HG02571 (cell line): ENCODE results near the gene PLEKHG5.
"Not testable (repeated sequence)": the region's sequence is repeated elsewhere in the genome, so short reads cannot be mapped to it uniquely, and the experiment has no call there.

Experiments used
- ATAC-seq: cut with Tn5 transposase; IDR thresholded peaks from one replicate; pipeline ENCODE4 v1.9.1; 2021; ENCODE audit warnings: mild to moderate bottlenecking, moderate library complexity; ENCODE audit not compliant: unreplicated experiment

Gene PLEKHG5

DNA sequence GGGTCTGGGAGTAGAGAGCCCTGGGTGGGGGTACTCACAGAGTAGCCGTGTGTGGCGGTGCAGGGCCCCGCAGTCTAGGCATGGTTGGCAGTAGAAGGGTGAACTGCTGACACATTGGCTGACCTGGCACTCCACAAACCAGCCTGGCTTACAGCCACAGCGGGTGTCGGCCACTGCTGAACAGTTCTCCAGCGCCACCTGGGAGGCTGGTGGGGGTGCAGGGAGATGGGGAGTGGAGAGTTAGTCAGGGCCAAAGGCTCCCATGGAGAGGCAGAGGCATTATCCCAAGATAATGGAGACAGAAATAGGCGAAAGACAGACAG is 27.0 kb downstream of the PLEKHG5 start:
- no peak for ATAC-seq

- no peak for ATAC-seq
Observed at GRCh38 chr1:6463120-6463412, 28.4 kb downstream of the PLEKHG5 start.

- ATAC-seq = no peak
Observed at GRCh38 chr1:6462412-6463119, 28.9 kb downstream of the PLEKHG5 start.

- ATAC-seq = no peak
Observed at GRCh38 chr1:6461538-6462411, 29.7 kb downstream of the PLEKHG5 start.

- no peak for ATAC-seq
Observed at GRCh38 chr1:6461051-6461530, 30.4 kb downstream of the PLEKHG5 start.

DNA sequence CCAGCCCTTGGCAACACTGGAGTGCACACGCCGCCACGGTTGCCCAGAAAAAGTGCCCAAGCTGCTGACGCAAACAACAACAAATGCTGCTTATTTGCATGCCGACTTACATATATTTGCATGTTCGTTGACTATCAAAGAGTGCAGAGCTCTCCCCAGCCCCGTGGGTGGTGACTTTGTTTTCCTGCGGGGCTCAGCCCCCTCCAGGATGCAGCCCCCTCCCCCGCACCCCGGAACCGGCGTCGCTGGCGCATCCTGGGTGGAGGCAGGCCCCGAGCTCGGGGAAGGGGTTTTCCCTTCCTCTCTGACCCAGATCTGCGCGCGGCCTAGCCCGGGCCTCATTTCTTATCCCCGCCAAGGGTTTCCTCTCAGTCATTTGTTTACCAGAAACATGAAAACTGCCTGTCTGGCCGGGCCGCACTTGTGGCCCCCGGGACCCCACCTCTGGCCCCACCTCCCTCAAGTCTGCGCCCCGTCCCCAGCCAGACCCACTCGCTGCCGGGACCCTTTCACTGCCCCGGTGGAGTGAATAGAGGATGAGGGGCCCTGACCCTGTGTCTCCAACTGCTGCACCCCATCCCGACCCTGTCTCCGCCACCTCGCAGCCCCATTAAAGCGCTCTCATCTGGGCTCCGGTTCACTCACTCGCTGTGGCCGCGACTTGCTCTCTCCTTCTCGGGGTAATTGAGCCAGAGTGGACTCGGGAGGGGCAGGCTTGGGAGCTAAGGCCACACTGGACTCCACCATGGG is 31.0 kb downstream of the PLEKHG5 start:
- ATAC-seq = no peak

GRCh38 chr1:6459850-6460265 is 31.6 kb downstream of the PLEKHG5 start:
- ATAC-seq = no peak

- ATAC-seq = no peak
Observed at GRCh38 chr1:6456800-6457466, 34.5 kb downstream of the PLEKHG5 start.

- ATAC-seq = not testable (repeated sequence)
Observed at GRCh38 chr1:6455752-6456520, 35.5 kb downstream of the PLEKHG5 start.

DNA sequence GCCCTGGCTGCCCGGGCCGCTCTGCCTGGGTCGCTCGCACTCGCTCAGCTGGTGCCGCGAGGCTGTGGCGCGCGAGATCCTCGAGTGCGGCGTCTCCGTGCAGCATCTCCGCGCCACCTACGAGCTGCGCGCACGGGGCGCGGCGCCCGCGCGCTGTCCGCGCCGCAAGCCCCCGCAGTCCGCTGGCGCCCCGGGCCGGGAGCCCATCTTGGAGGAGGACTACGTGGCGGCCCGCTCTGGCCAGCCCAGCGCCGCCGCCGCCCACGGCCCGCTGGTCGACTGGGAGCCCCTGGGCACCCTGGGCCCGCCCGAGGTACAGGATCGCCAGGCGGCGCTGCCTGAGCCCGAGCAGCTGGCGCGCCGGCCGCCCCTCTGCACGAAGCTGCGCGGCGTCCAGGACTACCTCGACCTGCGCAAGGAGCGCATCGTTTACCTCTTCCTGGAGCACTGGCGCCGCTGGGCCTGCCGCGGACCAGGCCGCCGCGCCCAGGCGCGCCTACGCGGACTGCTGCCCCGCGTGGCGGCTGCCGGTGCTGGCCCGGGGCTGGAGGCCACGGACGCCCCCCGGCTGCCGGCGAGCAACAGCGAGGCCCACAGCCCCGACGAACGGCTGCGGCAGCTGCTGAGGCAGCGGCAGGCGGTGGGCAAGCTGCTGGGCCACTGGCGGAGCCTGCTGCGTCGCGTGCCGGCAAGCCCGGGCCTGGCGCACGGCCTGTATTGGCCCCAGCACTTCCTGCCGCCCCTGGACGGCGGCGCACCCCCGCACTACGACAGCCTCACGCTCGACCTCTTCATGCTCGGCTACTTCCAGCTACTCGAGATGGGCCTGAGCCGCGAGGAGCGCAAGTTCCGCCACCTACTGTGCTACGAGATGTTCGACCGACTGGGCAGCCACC is 36.4 kb downstream of the PLEKHG5 start:
- no peak for ATAC-seq

DNA sequence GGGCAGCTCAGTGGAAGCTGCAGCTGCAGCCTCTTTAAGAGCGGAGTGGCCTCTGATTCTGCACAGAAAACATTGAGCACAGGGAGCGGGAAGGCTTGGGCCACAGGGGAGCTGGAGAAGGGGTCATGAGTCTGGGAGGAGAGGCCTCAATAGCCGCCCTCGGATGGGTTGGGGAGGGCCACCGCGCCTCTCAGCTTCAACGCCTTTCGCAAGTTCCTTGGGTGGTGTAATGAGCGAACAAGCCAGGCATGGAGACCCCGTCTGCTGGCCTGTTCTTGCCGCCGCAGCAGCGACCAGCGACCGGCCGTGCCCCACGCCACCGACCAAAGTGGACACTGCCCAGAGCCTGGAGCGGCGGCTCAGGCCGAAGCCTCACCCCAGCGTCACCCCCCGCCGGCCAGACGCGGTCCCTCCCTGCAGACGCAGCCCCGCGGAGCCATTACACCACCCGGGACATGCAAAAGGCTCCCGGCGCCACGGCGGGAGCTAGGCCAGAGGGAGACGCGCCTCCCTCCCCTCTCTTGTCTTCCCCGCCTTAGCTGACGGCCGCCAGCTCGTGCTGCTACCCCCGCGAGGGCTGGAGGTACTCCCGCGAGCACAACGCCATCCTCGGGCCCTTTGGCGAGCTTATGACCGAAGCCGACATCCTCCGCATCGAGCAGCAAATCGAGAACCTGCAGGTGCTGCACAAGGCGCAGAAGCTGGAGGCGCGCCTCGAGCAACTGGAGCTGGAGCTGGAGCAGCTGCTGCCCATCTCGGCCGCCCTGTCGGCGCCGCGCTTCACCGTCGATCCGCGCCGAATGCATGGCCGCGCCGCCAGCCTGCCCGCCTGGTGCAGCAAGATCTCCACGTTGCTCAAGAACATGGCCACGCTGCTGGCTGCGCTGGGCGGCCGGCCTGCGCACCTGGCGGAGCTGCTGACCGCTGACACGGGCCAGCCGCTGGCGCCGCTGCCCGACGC is 37.3 kb downstream of the PLEKHG5 start:
- ATAC-seq = not testable (repeated sequence)

- ATAC-seq = no peak
Observed at GRCh38 chr1:6450943-6451373, 40.5 kb downstream of the PLEKHG5 start.

DNA sequence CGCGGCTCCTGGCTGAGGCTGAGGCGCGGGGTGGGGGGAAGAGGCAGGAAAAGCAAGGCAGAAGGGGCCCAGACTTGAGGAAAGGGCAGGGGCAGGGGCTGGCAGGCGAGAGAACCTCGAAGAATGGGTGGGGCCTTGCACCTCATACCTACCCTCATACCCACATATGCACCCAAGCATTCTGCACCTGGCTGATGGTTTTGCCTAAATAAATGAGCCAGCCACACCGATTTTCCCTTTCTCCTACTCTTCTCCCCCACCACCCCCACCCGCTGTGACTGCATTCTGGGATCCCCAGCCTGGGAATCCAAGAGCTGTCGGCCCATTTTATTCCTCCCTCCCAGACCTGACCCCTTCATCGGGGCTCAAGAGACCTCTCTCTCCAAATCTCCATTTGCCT is 41.0 kb downstream of the PLEKHG5 start:
- ATAC-seq = not testable (repeated sequence)

- ATAC-seq = no peak
Observed at GRCh38 chr1:6450005-6450450, 41.4 kb downstream of the PLEKHG5 start.

DNA sequence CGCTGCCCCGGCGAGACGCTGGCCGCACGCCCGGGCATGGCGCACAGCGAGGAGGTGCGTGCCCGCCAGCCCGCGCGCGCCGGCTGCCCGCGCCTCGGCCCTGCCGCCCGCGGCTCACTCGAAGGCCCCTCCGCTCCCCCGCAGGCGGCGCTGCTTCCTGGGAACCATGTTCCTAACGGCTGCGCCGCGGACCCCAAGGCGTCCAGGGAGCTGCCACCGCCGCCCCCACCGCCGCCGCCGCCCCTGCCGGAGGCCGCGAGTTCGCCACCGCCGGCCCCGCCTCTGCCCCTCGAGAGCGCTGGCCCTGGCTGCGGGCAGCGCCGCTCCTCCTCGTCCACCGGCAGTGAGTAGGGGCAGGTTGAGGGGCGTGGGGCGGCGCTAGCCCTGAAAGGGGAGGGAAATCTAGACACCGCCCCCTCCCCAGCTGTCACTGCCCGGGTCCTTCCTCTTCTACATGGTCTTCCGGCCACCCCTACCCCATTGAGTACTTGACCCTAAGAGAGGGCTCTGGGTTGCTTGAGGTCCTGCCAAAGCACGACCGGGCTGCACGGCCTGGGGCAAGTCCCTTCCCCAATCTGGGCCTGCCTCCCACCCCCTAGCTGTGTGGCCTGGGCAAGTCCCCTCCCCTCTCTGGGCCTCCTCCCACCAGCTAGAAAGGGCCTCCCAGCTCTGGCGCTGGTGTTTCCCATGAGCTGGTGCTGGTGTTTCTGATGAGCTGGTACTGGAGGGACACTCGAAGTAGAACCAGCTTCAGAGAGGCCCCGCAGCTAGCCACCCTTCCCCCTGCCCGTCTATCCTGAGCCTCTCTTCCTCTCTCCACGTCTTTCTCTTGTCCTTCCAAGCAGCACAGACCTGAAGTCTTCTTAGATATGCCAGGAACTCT is 42.5 kb downstream of the PLEKHG5 start:
- ATAC-seq = no peak

GRCh38 chr1:6447818-6448748 is 43.4 kb downstream of the PLEKHG5 start:
- ATAC-seq = no peak
